ENCODE results near the gene WWC2. TPM values are rescaled to one million over a fixed set of nuclear protein-coding genes. Genes with fewer than 3 reads are reported as not detected.

Gene WWC2
- total and polyA plus RNA-seq, 11 donors = 5.4 to 43.0 (median 33.8) TPM

DNA sequence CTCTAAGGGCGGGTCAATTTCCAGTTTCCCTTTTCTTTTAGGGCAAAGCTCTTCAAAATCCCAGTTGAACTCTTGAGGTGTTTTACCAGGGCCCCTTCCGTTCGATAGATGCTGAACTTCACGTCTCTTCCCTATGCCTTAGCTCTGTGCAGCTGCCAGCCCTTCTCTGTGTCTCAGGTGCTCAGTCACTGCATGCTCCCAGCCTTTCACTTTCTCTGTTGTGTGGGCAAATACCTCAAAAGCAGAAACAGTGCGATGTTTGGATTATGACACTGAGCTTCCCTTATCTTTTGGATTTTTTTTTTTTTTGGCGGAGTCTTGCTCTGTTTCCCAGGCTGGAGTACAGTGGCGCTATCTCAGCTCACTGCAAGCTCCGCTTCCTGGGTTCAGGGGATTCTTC, 112.5 kb downstream of the WWC2 start:
- WGBS, 4 donors = 90 to 95% (median 93%) methylated on average over 8 of the region's 8 CpGs
- intact Hi-C loops (cut with DNase I) = no loop called here
- TF ChIP-seq, protein P1, sequence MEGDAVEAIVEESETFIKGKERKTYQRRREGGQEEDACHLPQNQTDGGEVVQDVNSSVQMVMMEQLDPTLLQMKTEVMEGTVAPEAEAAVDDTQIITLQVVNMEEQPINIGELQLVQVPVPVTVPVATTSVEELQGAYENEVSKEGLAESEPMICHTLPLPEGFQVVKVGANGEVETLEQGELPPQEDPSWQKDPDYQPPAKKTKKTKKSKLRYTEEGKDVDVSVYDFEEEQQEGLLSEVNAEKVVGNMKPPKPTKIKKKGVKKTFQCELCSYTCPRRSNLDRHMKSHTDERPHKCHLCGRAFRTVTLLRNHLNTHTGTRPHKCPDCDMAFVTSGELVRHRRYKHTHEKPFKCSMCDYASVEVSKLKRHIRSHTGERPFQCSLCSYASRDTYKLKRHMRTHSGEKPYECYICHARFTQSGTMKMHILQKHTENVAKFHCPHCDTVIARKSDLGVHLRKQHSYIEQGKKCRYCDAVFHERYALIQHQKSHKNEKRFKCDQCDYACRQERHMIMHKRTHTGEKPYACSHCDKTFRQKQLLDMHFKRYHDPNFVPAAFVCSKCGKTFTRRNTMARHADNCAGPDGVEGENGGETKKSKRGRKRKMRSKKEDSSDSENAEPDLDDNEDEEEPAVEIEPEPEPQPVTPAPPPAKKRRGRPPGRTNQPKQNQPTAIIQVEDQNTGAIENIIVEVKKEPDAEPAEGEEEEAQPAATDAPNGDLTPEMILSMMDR (IDR thresholded peaks at IDR 0.05) = no peak
- TF ChIP-seq POLR2A (IDR thresholded peaks at IDR 0.05) = no peak
- Histone ChIP-seq H3K4me1 (peaks cover 0 to 14% (median 2%) of the 10 kb centered on the region in 12 donors), H3K36me3 (peaks cover 0 to 30% (median 15%) of the 10 kb centered on the region in 9 donors), H3K27me3 (no peaks in the 10 kb centered on the region), H3K9me3 (no peaks in the 10 kb centered on the region), H3K4me3 (no peak overlapping the region), H3K27ac (no peak overlapping the region)
- ATAC-seq = no peak
- DNase-seq = no peak

DNA sequence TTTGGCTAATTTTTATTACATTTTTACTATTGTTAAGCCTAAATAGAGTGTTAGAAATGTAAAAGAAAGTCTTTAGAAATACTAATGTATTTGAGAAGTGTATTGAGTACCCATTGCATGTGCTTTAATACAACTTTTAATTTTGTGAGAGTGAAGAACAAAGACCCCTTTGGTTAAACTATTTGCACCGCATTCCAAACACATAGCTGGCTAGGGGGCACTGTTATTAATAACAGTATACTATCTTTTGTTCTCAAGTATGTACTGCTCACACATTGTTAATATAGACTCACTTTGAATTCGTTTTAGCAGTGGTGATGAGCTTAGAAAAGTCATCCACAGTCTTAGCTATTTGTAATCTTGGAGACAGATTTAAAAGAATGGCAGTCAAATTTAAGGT, 114.9 kb downstream of the WWC2 start:
- H3K27ac ChIP-seq = peak overlapping the region in 1 of 12 donors; percentile 56
- H3K9me3 ChIP-seq = no peaks in the 10 kb centered on the region
- WGBS, 4 donors = 49 to 61% (median 58%) methylated on average over 2 of the region's 2 CpGs
- H3K4me1 ChIP-seq = peaks cover 0 to 14% (median 2%) of the 10 kb centered on the region in 12 donors
- H3K4me3 ChIP-seq = no peak overlapping the region
- TF ChIP-seq, protein P1 (IDR thresholded peaks at IDR 0.05) = no peak
- TF ChIP-seq POLR2A (IDR thresholded peaks at IDR 0.05) = no peak
- H3K36me3 ChIP-seq = peaks cover 0 to 21% (median 7%) of the 10 kb centered on the region in 9 donors
- intact Hi-C loops (cut with DNase I) = no loop called here
- DNase-seq (no peak), ATAC-seq (no peak)
- no peaks in the 10 kb centered on the region for H3K27me3 ChIP-seq

DNA sequence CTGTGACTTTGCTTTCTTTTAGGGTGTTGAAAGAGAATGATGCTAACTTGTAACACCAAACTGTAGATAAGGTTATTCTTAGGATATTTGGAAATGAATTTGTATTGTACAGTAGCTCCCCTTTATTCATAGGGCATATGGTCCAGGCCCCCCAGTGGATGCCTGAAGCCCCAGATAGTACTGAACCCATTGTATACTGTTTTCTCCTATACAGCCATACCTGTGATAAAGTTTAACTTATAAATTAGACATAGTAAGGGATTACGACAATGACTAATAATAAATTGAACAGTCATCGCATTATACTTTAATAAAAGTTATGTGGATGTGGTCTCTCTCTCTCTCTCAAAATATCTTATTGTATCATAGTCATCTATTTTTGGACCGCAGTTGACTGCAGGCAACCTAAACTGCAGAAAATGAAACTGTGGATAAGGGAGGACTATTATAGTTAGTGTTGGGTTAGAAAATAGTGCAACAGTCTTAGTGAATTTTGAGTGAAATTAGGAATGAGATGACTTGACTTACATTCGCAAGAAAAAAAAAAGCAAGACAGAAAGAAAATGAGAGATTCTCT, 115.9 kb downstream of the WWC2 start:
- H3K4me3 ChIP-seq = no peak overlapping the region
- no peaks in the 10 kb centered on the region for H3K27me3 ChIP-seq
- H3K27ac ChIP-seq = peak overlapping the region in 7 of 12 donors; percentile 21 to 62 (median 38)
- peak; percentile 60 to 78 (median 69) for ATAC-seq
- no peaks in the 10 kb centered on the region for H3K9me3 ChIP-seq
- intact Hi-C loops (cut with DNase I) = no loop called here
- WGBS, 4 donors = 50 to 60% (median 55%) methylated on average over 4 of the region's 4 CpGs
- H3K4me1 ChIP-seq = peaks cover 0 to 14% (median 2%) of the 10 kb centered on the region in 12 donors
- no peak for DNase-seq
- TF ChIP-seq, protein P1 (IDR thresholded peaks at IDR 0.05) = no peak
- TF ChIP-seq POLR2A (IDR thresholded peaks at IDR 0.05) = no peak
- H3K36me3 ChIP-seq = peaks cover 0 to 12% (median 0%) of the 10 kb centered on the region in 9 donors

DNA sequence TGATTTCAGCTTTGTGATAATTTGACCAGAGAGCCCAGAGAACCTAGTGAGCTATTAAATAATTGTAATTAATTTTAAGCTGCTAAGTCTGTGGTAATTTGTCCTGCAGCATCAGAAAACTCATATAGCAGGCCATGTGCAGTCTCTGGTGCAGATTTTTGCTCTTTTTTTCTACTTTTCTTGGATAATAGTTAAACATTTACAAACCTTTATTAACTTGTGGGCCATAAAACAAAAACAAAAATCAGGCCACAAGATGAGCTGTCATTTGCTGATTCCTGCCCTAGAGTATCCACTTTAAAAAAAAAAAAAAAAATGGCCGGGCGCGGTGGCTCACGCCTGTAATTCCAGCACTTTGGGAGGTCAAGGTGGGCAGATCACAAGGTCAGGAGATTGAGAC, 121.2 kb downstream of the WWC2 start:
- H3K9me3 ChIP-seq = no peaks in the 10 kb centered on the region
- ATAC-seq = no peak
- WGBS, 4 donors = 86 to 98% (median 98%) methylated on average over 4 of the region's 4 CpGs
- no peaks in the 10 kb centered on the region for H3K27me3 ChIP-seq
- intact Hi-C loops (cut with DNase I) = no loop called here
- TF ChIP-seq POLR2A (IDR thresholded peaks at IDR 0.05) = no peak
- TF ChIP-seq, protein P1 (IDR thresholded peaks at IDR 0.05) = no peak
- no peak overlapping the region for H3K4me3 ChIP-seq
- no peak overlapping the region for H3K27ac ChIP-seq
- peaks cover 0 to 4% (median 0%) of the 10 kb centered on the region in 9 donors for H3K36me3 ChIP-seq
- H3K4me1 ChIP-seq = peaks cover 0 to 10% (median 0%) of the 10 kb centered on the region in 12 donors
- DNase-seq = no peak
